ENCODE data around the gene SEZ6.

DNA sequence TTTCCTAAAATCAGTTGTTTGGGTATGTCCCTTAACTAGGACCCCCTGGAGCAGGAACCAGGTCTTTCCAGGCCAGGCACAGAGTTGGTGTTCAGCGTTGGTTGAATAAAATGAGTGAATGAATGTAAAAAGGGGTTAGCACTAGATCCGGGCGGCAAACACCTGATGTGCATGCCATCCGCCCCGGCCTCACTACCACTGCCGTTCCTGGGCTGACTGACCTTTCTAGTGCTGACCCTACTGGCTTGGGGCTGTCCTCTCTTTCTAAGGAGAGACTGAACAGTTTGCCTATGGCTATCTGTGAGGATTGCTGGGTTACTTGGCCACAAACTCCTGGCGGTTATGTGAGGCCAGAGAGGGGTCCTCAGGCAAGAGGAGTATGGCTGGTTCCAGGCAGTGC is 44.4 kb downstream of the SEZ6 start:
- TF ChIP-seq, protein P1, sequence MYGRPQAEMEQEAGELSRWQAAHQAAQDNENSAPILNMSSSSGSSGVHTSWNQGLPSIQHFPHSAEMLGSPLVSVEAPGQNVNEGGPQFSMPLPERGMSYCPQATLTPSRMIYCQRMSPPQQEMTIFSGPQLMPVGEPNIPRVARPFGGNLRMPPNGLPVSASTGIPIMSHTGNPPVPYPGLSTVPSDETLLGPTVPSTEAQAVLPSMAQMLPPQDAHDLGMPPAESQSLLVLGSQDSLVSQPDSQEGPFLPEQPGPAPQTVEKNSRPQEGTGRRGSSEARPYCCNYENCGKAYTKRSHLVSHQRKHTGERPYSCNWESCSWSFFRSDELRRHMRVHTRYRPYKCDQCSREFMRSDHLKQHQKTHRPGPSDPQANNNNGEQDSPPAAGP (tag by site-specific recombination; IDR thresholded peaks at IDR 0.05): no peak
- TF ChIP-seq, protein P2, sequence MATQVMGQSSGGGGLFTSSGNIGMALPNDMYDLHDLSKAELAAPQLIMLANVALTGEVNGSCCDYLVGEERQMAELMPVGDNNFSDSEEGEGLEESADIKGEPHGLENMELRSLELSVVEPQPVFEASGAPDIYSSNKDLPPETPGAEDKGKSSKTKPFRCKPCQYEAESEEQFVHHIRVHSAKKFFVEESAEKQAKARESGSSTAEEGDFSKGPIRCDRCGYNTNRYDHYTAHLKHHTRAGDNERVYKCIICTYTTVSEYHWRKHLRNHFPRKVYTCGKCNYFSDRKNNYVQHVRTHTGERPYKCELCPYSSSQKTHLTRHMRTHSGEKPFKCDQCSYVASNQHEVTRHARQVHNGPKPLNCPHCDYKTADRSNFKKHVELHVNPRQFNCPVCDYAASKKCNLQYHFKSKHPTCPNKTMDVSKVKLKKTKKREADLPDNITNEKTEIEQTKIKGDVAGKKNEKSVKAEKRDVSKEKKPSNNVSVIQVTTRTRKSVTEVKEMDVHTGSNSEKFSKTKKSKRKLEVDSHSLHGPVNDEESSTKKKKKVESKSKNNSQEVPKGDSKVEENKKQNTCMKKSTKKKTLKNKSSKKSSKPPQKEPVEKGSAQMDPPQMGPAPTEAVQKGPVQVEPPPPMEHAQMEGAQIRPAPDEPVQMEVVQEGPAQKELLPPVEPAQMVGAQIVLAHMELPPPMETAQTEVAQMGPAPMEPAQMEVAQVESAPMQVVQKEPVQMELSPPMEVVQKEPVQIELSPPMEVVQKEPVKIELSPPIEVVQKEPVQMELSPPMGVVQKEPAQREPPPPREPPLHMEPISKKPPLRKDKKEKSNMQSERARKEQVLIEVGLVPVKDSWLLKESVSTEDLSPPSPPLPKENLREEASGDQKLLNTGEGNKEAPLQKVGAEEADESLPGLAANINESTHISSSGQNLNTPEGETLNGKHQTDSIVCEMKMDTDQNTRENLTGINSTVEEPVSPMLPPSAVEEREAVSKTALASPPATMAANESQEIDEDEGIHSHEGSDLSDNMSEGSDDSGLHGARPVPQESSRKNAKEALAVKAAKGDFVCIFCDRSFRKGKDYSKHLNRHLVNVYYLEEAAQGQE (tag by site-specific recombination; IDR thresholded peaks at IDR 0.05): no peak
- TF ChIP-seq, protein P3, sequence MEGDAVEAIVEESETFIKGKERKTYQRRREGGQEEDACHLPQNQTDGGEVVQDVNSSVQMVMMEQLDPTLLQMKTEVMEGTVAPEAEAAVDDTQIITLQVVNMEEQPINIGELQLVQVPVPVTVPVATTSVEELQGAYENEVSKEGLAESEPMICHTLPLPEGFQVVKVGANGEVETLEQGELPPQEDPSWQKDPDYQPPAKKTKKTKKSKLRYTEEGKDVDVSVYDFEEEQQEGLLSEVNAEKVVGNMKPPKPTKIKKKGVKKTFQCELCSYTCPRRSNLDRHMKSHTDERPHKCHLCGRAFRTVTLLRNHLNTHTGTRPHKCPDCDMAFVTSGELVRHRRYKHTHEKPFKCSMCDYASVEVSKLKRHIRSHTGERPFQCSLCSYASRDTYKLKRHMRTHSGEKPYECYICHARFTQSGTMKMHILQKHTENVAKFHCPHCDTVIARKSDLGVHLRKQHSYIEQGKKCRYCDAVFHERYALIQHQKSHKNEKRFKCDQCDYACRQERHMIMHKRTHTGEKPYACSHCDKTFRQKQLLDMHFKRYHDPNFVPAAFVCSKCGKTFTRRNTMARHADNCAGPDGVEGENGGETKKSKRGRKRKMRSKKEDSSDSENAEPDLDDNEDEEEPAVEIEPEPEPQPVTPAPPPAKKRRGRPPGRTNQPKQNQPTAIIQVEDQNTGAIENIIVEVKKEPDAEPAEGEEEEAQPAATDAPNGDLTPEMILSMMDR (tag by site-specific recombination; IDR thresholded peaks at IDR 0.05): no peak
- TF ChIP-seq ZNF24 (tag by site-specific recombination; IDR thresholded peaks at IDR 0.05) (no peak), ZNF146 (tag by site-specific recombination; IDR thresholded peaks at IDR 0.05) (no peak), ZBTB20 (tag by site-specific recombination; IDR thresholded peaks at IDR 0.05) (no peak), ZNF707 (tag by site-specific recombination; IDR thresholded peaks at IDR 0.05) (no peak), ZNF239 (tag by site-specific recombination; IDR thresholded peaks at IDR 0.05) (no peak)
